Brain pericyte (primary cell): ENCODE results near the gene BAIAP2L1.

Experiments used
- DNase-seq: peaks from one replicate; pipeline ENCODE4 v3.0.0-alpha.2; 2012; ENCODE audit warnings: low read depth, low spot score

Gene BAIAP2L1

GRCh38 chr7:98276241-98276761 lies 124.6 kb downstream of the BAIAP2L1 start:
- no peak for DNase-seq

- DNase-seq = no peak
Observed at GRCh38 chr7:98267303-98267702, 133.6 kb downstream of the BAIAP2L1 start.

- DNase-seq = no peak
Observed at GRCh38 chr7:98266840-98267239, 134.1 kb downstream of the BAIAP2L1 start.

GRCh38 chr7:98265841-98266271 lies 135.0 kb downstream of the BAIAP2L1 start:
- DNase-seq = no peak

- no peak for DNase-seq
Observed at GRCh38 chr7:98257701-98258100, 143.2 kb downstream of the BAIAP2L1 start.

GRCh38 chr7:98256431-98256830 lies 144.5 kb downstream of the BAIAP2L1 start:
- no peak for DNase-seq

GRCh38 chr7:98254951-98255610 lies 145.8 kb downstream of the BAIAP2L1 start:
- no peak for DNase-seq

GRCh38 chr7:98254516-98254915 lies 146.4 kb downstream of the BAIAP2L1 start:
- no peak for DNase-seq

GRCh38 chr7:98252425-98253054 lies 148.3 kb downstream of the BAIAP2L1 start:
- no peak for DNase-seq

- peak; percentile 54 for DNase-seq
Observed at GRCh38 chr7:98251601-98252424, 149.1 kb downstream of the BAIAP2L1 start, which contains the start of gene TECPR1. Gene TECPR1, minus strand, starts transcription at chr7:98252232. Its CDS starts 6,086 bp downstream, at chr7:98246146.

GRCh38 chr7:98251231-98251600 lies 149.7 kb downstream of the BAIAP2L1 start:
- DNase-seq = no peak

GRCh38 chr7:98250789-98251188 lies 150.1 kb downstream of the BAIAP2L1 start:
- no peak for DNase-seq

GRCh38 chr7:98249106-98249505 lies 151.8 kb downstream of the BAIAP2L1 start:
- DNase-seq = no peak

GRCh38 chr7:98248156-98248555 lies 152.7 kb downstream of the BAIAP2L1 start:
- no peak for DNase-seq

- DNase-seq = no peak
Observed at GRCh38 chr7:98244871-98245270, 156.0 kb downstream of the BAIAP2L1 start.

GRCh38 chr7:98242934-98243333 lies 158.0 kb downstream of the BAIAP2L1 start:
- no peak for DNase-seq

GRCh38 chr7:98242342-98242741 lies 158.5 kb downstream of the BAIAP2L1 start:
- DNase-seq = no peak

GRCh38 chr7:98241674-98242241 lies 159.1 kb downstream of the BAIAP2L1 start:
- no peak for DNase-seq
